T-helper 1 cell treated with Interleukin-12 subunit alpha and Interleukin-12 subunit beta and Interleukin-4 antibody, amounts not matched to agents 30 μg/mL and 1 μg/mL, for 36 hours (primary cell): ENCODE results near the gene MRPL34.
A peak's percentile ranks its signal among the peaks of the same experiment; 100 is the strongest.

Source experiments
- H3K27ac Mint-ChIP-seq: one replicate; pipeline ENCODE4 v1.8.0; 2021; ENCODE audit warnings: mild to moderate bottlenecking, mixed read lengths
- H3K27me3 Mint-ChIP-seq: one replicate; pipeline ENCODE4 v1.8.0; 2021; ENCODE audit warnings: low read depth, mixed read lengths
- H3K36me3 Mint-ChIP-seq: one replicate; pipeline ENCODE4 v1.8.0; 2021; ENCODE audit warnings: low read depth, mixed read lengths
- H3K4me1 Mint-ChIP-seq: one replicate; pipeline ENCODE4 v1.8.0; 2021; ENCODE audit warnings: low read depth, mixed read lengths
- H3K4me3 Mint-ChIP-seq: one replicate; pipeline ENCODE4 v1.8.0; 2021; ENCODE audit warnings: mild to moderate bottlenecking, moderate library complexity, mixed read lengths
- H3K9me3 Mint-ChIP-seq: one replicate; pipeline ENCODE4 v1.8.0; 2021; ENCODE audit warnings: mixed read lengths

MRPL34 gene

GRCh38 chr19:17296273-17296672 lies 9.4 kb upstream of the MRPL34 start:
- peaks cover 3% of the 10 kb centered on the region for H3K36me3 Mint-ChIP-seq
- no peaks in the 10 kb centered on the region for H3K9me3 Mint-ChIP-seq
- peaks cover 5% of the 10 kb centered on the region for H3K4me1 Mint-ChIP-seq
- H3K4me3 Mint-ChIP-seq, result no peak overlapping the region
- no peaks in the 10 kb centered on the region for H3K27me3 Mint-ChIP-seq
- no peak overlapping the region for H3K27ac Mint-ChIP-seq

- Mint-ChIP-seq H3K4me3 (no peak overlapping the region), H3K9me3 (no peaks in the 10 kb centered on the region), H3K27ac (no peak overlapping the region), H3K27me3 (no peaks in the 10 kb centered on the region), H3K36me3 (peaks cover 3% of the 10 kb centered on the region), H3K4me1 (peaks cover 5% of the 10 kb centered on the region)
Measured at GRCh38 chr19:17296976-17297375, 8.7 kb upstream of the MRPL34 start.

- Mint-ChIP-seq H3K27me3 (no peaks in the 10 kb centered on the region), H3K4me3 (peak overlapping the region; percentile 71), H3K27ac (no peak overlapping the region), H3K9me3 (no peaks in the 10 kb centered on the region), H3K4me1 (peaks cover 20% of the 10 kb centered on the region), H3K36me3 (peaks cover 3% of the 10 kb centered on the region)
Measured at GRCh38 chr19:17300992-17301619, 4.6 kb upstream of the MRPL34 start.

- no peak overlapping the region for H3K27ac Mint-ChIP-seq
- H3K9me3 Mint-ChIP-seq, result no peaks in the 10 kb centered on the region
- H3K4me1 Mint-ChIP-seq, result peaks cover 28% of the 10 kb centered on the region
- peak overlapping the region; percentile 69 for H3K4me3 Mint-ChIP-seq
- no peaks in the 10 kb centered on the region for H3K27me3 Mint-ChIP-seq
- H3K36me3 Mint-ChIP-seq, result peaks cover 3% of the 10 kb centered on the region
Measured at GRCh38 chr19:17302391-17303166, 3.1 kb upstream of the MRPL34 start.

GRCh38 chr19:17303167-17303939 lies 2.3 kb upstream of the MRPL34 start, which contains the start of gene ABHD8:
Gene ABHD8 (minus strand): TSS chr19:17303425. CDS start chr19:17301616, 1,809 bp downstream.
- Mint-ChIP-seq H3K36me3 (peaks cover 3% of the 10 kb centered on the region), H3K27me3 (no peaks in the 10 kb centered on the region), H3K4me3 (peak within 1 kb of the TSS; percentile 69), H3K9me3 (no peaks in the 10 kb centered on the region), H3K27ac (peak within 1 kb of the TSS; percentile 55), H3K4me1 (peaks cover 33% of the 10 kb centered on the region)

DNA sequence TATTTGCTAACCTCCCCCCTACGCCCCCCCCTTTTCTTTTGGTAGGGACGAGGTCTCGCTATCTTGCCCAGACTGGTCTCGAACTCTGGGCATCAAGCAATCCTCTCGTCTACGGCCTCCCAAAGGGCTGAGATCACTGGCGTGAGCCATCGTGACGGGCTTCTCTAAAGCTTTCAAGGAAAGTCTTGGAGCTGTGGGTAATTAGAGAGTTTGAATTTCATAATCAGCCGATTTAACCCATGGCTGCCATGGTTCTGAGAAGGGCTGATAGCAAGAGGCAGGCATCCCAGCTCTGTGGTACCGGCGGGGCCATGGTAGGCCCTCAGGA lies 1.8 kb upstream of the MRPL34 start:
- no peaks in the 10 kb centered on the region for H3K9me3 Mint-ChIP-seq
- H3K4me3 Mint-ChIP-seq, result peak overlapping the region; percentile 61
- peaks cover under 1% of the 10 kb centered on the region for H3K36me3 Mint-ChIP-seq
- no peak overlapping the region for H3K27ac Mint-ChIP-seq
- peaks cover 33% of the 10 kb centered on the region for H3K4me1 Mint-ChIP-seq
- no peaks in the 10 kb centered on the region for H3K27me3 Mint-ChIP-seq

DNA sequence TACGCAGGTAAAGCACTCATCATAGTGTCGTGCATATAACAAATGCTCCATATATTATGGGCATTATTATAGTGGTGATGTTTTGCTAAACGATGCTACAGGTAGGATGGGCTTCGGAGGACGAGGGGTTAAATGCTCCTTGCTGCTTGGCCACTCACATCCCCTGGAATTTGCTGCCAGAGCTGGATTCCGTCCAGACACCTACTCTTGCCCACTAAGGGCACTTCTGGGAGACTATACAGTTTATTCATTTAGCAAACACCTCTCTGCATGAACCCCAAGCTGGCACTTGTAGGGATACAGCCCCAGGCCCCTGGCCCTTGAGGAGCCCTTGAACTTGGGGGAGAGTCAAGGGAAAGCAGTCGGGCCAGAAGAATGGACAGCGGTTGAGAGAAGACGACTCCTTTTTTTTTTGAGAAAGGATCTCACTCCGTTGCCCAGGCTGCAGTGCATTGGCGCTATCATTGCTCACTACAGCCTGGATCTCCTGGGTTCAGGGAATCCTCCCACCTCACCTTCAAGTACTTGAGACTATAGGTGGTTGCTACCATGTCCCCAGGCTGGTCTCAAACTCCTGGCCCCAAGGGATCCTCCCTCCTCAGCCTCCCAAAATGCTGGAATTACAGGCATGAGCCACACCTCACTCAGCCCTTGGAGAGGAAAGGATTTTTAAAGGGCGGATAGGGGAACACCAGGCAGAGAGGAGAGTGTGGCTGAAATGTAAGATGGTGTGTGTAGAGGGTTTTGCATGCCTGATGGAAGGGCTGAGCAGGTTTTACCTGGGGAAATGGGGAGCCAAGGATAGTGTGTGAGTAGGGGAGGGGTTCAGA lies 1.1 kb upstream of the MRPL34 start:
- Mint-ChIP-seq H3K4me3 (peak overlapping the region; percentile 88), H3K36me3 (peaks cover 4% of the 10 kb centered on the region), H3K27me3 (no peaks in the 10 kb centered on the region), H3K4me1 (peaks cover 38% of the 10 kb centered on the region), H3K27ac (peak overlapping the region; percentile 77), H3K9me3 (no peaks in the 10 kb centered on the region)

GRCh38 chr19:17305216-17305516 lies 506 bp upstream of the MRPL34 start:
- H3K9me3 Mint-ChIP-seq, result no peaks in the 10 kb centered on the region
- peaks cover 4% of the 10 kb centered on the region for H3K36me3 Mint-ChIP-seq
- H3K27me3 Mint-ChIP-seq, result no peaks in the 10 kb centered on the region
- peak overlapping the region; percentile 88 for H3K4me3 Mint-ChIP-seq
- H3K27ac Mint-ChIP-seq, result peak overlapping the region; percentile 77
- peaks cover 40% of the 10 kb centered on the region for H3K4me1 Mint-ChIP-seq

DNA sequence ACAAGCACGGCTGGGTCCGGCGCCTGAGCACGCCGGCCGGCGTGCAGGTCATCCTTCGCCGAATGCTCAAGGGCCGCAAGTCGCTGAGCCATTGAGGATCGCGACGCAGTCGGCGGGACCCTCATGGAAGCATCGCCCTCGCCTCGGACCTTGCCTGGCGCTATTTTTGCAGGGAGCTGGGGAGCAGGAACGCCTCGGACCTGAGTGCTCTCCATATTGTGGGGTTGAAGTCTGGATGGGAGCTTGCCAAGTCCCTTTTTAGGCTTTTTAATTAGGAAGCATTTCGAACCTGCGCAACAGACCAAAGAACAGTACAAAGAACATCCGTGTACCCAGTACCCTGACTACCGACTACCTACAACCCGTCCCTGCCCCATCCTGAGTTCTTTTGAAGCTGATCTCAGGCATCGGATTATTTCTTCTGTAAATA lies 628 bp downstream of the MRPL34 start:
- peak overlapping the region; percentile 77 for H3K27ac Mint-ChIP-seq
- no peaks in the 10 kb centered on the region for H3K9me3 Mint-ChIP-seq
- H3K4me3 Mint-ChIP-seq, result peak overlapping the region; percentile 88
- H3K4me1 Mint-ChIP-seq, result peaks cover 47% of the 10 kb centered on the region
- peaks cover 4% of the 10 kb centered on the region for H3K36me3 Mint-ChIP-seq
- no peaks in the 10 kb centered on the region for H3K27me3 Mint-ChIP-seq

DNA sequence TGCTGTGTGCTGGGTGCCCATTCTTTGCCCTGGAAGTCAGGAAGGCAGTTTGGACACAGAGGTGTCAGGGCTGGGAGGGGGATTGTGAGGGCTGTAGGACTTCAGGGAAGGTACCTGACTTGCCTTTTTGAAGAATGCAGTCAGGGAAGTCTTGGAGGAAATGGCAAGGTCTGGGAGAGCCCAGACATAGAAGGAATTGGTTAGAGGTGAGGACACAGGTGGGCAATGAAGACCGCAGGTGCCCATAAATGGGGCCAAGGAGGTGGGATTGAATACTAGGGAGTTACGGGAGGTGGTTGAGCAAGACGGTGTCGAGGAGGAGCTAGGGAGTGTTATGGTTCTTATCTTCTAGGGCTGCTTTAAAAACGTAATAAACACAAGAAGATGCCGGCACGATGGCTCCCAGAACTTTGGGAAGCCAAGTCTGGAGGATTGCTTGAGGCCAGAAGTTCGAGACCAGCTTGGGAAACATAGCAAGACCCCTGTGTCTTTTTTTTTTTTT lies 2.3 kb downstream of the MRPL34 start:
- Mint-ChIP-seq H3K27ac (peak overlapping the region; percentile 77), H3K36me3 (peaks cover 4% of the 10 kb centered on the region), H3K4me1 (peaks cover 45% of the 10 kb centered on the region), H3K9me3 (no peaks in the 10 kb centered on the region), H3K4me3 (peak overlapping the region; percentile 71), H3K27me3 (no peaks in the 10 kb centered on the region)

GRCh38 chr19:17309198-17309964 lies 3.7 kb downstream of the MRPL34 start, which contains the start of gene DDA1:
Gene DDA1 (plus strand): TSS chr19:17309563. CDS start chr19:17309655, 92 bp downstream.
- Mint-ChIP-seq H3K9me3 (no peaks in the 10 kb centered on the region), H3K27ac (peak within 1 kb of the TSS; percentile 95), H3K4me1 (peaks cover 41% of the 10 kb centered on the region), H3K27me3 (no peaks in the 10 kb centered on the region), H3K4me3 (peak within 1 kb of the TSS; percentile 97), H3K36me3 (peaks cover 10% of the 10 kb centered on the region)

GRCh38 chr19:17309965-17310461 lies 4.3 kb downstream of the MRPL34 start:
- Mint-ChIP-seq H3K4me3 (peak overlapping the region; percentile 97), H3K4me1 (peaks cover 37% of the 10 kb centered on the region), H3K27ac (peak overlapping the region; percentile 95), H3K9me3 (no peaks in the 10 kb centered on the region), H3K36me3 (peaks cover 10% of the 10 kb centered on the region), H3K27me3 (no peaks in the 10 kb centered on the region)

- peaks cover 19% of the 10 kb centered on the region for H3K36me3 Mint-ChIP-seq
- H3K9me3 Mint-ChIP-seq, result no peaks in the 10 kb centered on the region
- H3K27ac Mint-ChIP-seq, result no peak overlapping the region
- H3K4me1 Mint-ChIP-seq, result peaks cover 35% of the 10 kb centered on the region
- H3K4me3 Mint-ChIP-seq, result peak overlapping the region; percentile 25
- no peaks in the 10 kb centered on the region for H3K27me3 Mint-ChIP-seq
Measured at GRCh38 chr19:17311455-17312188, 6.0 kb downstream of the MRPL34 start.
